KOPT-K1 (cell line): ENCODE measurements around the gene SLC16A5.
"Not testable (repeated sequence)": the region's sequence is repeated elsewhere in the genome, so short reads cannot be mapped to it uniquely, and the experiment has no call there.

Experiments used
- H3K27ac ChIP-seq: fragments of 200-600 bp; sonication (generic); 2 replicates; pipeline ENCODE4 v1.5.1; 2016; ENCODE audit warnings: antibody characterized with exemption, mild to moderate bottlenecking, low read depth, low read length; ENCODE audit not compliant: poor library complexity, severe bottlenecking
- H3K36me3 ChIP-seq: fragments of 200-600 bp; sonication (generic); 2 replicates; pipeline ENCODE4 v1.5.1; 2017; ENCODE audit warnings: antibody characterized with exemption, mild to moderate bottlenecking, low read length, moderate library complexity; ENCODE audit not compliant: insufficient read depth
- H3K9me3 ChIP-seq: fragments of 200-600 bp; sonication (generic); 2 replicates; pipeline ENCODE4 v1.5.1; 2017; ENCODE audit warnings: antibody characterized with exemption, low read length, mild to moderate bottlenecking; ENCODE audit not compliant: insufficient read depth, poor library complexity, severe bottlenecking

The SLC16A5 gene

DNA sequence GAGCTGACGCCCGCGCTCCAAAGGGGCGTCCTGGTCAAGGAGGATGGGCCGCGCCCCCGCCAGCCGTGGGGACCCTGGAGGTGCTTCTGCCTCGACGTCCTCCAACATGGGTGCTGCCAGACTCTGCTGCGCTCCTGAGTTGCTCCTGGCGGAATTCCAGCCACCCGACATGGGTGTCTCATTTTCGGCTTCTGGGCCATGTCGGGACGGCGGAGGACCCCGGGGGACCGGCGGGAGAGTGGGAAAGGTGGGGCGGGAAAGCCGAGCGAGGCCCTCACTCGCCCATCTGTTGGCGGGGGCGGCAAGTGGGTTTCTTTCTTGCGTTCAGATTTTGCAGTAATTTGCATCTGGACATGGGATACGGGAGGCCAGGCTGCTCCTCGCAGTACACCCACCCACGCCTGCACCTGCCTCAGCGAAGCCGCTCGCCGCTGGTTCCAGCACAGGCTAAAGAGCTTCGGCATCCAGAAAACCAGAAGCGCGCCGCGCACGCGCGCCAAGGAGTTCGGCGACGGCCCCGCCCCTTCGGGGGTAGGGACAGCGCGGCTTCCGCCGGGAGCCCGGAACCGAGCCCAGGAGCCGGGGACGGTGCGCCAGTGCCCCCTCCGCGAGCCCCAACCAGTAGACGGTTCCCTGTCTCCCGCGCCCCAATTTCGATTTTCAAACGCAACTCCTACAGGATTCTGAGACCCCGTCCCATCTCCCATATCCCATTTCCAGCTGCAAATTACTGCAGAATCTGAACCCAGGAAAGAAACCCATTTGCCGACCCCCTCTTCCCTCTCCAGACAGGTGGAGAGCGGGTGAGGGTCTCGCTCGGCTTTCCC is 21.9 kb downstream of the SLC16A5 start, which contains the start of gene ARMC7:
TSS of gene ARMC7 (plus strand) at position 563 of the 827 bp plus-strand sequence. CDS start 320 bp downstream, outside the sequence.
- H3K9me3 ChIP-seq = no peaks in the 10 kb centered on the region
- H3K27ac ChIP-seq = peak within 1 kb of the TSS; percentile 72
- no peaks in the 10 kb centered on the region for H3K36me3 ChIP-seq

DNA sequence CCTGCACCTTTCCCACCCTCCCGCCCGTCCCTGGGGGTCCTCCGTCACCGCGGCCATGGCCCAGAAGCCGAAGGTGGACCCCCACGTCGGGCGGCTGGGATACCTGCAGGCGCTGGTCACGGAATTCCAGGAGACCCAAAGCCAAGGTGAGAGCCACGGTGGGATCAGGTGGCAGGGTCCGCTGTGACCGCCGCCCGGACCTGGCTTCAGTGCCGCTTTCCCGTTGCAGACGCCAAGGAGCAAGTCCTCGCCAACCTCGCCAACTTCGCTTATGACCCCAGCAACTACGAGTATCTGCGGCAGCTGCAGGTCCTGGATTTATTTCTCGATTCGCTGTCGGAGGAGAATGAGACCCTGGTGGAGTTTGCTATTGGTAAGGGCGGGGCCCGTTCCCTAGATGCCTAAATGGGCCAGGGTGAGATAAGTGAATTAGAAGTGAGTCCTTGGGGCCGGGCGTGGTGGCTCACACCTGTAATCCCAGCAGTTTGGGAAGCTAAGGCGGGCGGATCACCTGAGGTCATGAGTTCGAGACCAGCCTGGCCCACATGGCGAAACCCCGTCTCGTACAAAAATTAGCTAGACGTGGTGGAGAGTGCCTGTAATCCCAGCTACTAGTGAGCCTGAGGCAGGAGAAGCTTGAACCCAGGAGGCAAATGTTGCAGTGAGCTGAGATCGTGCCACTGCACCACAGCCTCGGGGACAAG is 22.6 kb downstream of the SLC16A5 start:
- peak overlapping the region; percentile 72 for H3K27ac ChIP-seq
- H3K36me3 ChIP-seq = peaks cover 2% of the 10 kb centered on the region; the same call in 1 of the 2 replicates
- H3K9me3 ChIP-seq = no peaks in the 10 kb centered on the region

DNA sequence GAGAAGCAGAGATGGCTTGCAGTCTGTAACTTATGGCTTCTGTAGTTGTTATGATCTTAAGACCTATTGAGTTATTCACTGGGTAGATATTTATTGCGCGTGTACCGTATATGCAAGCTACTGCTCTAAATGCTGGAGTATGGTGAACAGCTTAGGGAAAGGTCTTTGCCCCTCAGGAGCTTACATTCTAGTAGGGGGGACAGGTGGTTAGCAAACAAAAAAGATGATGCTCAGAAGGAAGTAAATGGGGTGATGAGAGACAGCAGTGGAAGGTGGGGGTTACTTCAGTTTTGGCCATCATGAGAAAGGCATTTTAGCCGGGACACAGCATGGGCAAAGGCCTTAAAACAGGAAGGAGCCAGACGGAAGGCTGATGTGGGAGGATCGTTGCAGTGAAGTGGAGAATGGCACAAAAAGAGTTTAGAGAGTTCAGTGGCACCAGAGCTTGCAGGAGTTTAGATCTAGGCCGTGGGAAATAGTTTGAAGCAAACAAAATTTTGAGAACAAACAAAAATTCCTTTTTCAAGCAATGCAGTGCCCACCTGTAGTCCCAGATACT is 24.1 kb downstream of the SLC16A5 start:
- H3K36me3 ChIP-seq = peaks cover 16% of the 10 kb centered on the region; the same call in 1 of the 2 replicates
- H3K9me3 ChIP-seq = no peaks in the 10 kb centered on the region
- H3K27ac ChIP-seq = no peak overlapping the region

DNA sequence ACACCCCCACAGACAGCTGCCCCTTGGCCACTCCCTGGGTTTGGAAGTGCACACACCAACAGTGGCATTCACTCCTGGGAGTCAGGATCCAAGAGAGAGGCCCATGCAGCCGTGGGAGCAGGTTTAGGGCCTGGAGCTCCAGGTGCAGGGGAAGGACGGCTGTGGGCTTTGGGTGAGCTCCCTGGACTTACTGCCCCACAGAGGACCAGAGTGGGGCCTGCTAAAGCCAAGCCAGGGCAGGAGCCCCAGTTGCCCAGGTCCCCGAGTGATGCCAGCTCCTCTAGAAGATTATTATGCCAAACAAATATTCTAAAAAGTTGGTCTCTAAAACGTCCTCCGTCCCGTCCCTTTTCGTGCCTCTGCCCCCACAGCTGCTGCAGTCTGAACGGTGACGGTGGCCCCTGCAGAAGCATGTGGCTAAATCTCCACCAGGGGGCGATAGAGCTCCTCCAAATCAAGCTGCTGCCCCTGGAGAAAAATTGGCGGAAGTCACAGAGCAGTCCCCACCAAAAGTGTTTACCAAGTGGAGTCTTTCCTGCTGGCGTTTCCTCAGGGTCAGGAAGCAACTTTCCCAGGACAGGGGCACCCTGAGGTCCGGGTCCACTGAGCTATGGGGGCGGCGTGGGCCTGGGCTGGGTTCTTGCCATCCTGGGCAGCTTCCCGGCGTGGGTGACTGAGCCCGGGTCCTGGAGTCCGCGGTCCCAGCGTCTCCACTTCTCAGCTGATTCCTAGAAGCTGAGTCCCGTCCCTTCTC is 26.2 kb downstream of the SLC16A5 start:
- Histone ChIP-seq H3K9me3 (no peaks in the 10 kb centered on the region), H3K27ac (peak overlapping the region; percentile 72), H3K36me3 (peaks cover 30% of the 10 kb centered on the region; the same call in 1 of the 2 replicates)

DNA sequence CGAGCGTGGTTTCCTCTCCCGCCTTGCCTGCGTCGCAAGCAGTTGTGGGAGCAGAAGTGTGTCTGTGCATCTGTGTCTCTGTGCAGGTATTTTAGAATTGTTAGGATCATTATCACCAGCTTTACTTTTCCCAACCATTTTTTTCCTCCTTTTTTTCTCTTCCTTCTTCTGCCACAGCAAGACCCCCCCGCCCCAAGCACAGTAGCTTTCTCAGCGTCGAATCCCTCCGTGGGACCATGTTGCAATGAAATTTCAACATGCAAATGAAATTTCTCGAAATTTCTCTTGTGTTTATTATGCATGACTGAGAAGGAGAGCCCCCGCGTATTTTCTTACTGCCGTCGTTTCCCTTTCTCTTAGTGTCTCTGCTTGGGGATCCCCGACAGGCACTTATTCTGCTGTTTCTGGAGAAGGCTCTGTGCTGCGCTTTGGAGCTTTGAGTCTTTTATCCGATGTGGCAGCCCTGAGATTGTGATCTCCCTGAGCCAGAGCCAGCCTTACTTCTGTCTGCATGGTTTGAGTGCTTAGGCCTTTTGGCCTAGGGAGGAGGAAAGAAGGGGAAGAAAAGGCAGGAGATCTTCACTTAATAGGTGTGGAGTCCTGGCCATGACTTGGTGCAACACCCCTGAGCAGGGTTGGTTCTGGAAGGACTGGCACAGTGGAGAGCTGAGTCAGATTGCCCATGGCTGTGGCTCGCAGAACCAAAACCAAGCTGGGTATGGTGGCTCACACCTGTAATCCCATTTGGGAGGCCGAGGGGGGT is 27.0 kb downstream of the SLC16A5 start:
- peak overlapping the region; percentile 72 for H3K27ac ChIP-seq
- H3K9me3 ChIP-seq = no peaks in the 10 kb centered on the region
- H3K36me3 ChIP-seq = peaks cover 33% of the 10 kb centered on the region; the same call in 1 of the 2 replicates

DNA sequence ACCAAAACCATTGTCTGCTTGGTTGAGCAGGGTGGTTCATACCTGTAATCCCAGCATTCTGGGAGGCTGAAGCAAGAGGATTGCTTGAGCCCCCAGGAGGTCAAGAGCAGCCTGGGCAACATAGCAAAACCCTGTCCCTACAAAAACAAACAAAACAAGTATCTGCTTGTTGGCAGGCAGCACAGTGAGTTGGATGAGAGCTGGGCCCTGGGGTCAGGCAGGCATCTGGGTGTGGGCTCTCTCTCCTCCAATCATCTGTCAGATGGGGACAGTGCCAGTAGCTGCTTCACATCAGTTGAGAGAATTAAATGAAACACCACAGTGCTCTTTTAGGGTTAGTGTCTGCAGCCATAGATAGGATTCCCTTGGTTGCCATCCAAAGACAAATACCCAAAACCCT is 27.8 kb downstream of the SLC16A5 start:
- Histone ChIP-seq H3K27ac (no peak overlapping the region), H3K9me3 (no peaks in the 10 kb centered on the region), H3K36me3 (peaks cover 40% of the 10 kb centered on the region; the same call in 1 of the 2 replicates)

DNA sequence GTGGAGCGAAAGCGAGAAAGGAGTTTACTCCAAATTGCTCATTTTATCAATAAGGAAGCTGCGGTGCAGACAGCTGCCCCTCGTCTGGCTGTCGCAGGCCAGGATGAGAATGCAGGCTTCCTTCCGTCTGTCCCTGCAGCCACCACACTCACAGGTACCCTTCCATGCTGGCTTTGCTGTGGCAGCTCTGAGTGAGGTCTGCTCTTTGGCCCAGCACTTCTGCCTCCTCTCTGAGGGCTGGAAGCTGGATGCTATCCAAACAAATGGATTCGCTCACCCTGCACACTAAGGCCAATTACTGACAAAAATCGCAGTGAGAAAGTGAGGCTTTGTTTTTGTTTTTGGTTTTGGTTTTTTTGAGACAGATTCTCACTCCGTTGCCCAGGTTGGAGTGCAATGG is 29.0 kb downstream of the SLC16A5 start:
- no peaks in the 10 kb centered on the region for H3K9me3 ChIP-seq
- peaks cover 46% of the 10 kb centered on the region; the same call in 1 of the 2 replicates for H3K36me3 ChIP-seq
- H3K27ac ChIP-seq = no peak overlapping the region

DNA sequence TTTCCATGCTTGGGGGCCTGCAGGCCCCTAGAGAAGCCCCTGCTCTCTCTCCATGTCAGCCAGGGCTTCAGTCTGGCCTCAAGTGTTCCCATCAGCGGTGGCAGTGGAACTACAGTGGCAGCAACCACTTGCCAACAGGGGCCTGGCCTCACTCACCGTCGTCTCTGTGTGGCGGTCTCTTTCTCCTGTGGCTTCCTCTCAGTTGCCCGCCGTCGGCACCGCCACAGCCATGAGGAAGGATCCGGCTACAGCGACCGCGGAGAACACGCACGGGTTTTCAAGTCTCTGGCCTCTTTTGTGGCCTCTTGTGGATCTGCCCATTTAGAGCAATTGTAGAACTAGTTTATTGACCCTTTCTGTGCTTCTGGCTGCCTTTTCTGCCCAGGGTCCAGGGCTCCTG is 30.6 kb downstream of the SLC16A5 start:
- no peak overlapping the region for H3K27ac ChIP-seq
- H3K9me3 ChIP-seq = no peaks in the 10 kb centered on the region
- H3K36me3 ChIP-seq = peaks cover 46% of the 10 kb centered on the region; the same call in 1 of the 2 replicates

DNA sequence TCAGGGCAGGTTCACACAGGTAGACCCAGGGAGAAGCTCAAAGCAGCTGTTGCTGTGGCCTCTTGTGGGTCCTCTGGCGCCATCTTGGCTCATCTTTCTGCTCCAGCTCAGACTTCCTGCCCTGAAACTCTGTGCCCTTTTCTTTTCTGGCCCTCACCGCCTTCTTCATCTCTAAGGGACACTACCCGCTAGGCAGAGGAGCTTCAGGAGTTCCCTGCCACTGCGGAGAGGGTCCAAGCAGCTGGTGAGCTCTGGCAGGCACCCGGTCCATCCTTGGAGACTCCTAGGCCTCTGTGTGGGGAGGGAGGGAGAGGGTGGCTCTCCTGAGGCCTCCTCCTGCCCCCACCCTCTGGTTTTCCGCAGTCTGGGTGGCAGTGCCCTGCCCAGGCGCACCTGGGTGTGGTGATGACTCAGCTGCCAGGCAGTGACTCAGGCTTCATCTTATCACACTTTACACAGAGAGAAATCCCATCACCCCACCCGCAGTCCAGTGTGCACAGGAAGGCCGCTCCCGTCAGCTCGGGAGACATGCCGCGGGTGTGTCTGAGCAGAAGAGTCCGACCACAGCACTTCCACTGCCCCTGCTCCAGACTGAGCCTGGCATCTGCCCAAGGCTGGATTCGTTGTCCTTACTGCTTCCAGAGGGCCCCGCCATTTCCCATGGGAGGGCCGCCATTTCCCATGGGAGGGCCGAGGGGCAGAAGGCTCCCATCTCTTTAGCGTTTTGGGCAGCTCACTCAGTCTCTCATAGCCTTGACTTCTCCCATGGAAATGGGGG is 36.5 kb downstream of the SLC16A5 start:
- Histone ChIP-seq H3K36me3 (peaks cover 31% of the 10 kb centered on the region), H3K9me3 (no peaks in the 10 kb centered on the region), H3K27ac (no peak overlapping the region)

DNA sequence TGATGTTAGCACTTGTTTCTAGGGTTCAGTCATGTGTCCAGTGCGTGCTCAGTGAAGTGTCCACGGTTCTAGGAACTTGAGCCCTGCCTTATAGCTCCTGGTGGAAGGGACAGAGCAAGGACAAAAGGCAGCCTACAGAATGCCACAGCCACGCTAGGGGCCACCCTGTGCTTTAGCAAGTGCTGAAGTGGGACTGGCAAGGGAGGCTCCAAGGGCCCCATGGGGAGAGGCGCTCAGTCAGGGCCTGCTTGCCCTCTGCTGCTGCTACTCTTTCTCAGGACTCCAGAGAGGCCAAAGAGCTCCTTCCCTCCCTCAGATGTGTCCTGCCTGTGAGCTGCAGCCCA is 37.0 kb downstream of the SLC16A5 start:
- H3K9me3 ChIP-seq = no peaks in the 10 kb centered on the region
- H3K27ac ChIP-seq = no peak overlapping the region
- peaks cover 36% of the 10 kb centered on the region for H3K36me3 ChIP-seq

DNA sequence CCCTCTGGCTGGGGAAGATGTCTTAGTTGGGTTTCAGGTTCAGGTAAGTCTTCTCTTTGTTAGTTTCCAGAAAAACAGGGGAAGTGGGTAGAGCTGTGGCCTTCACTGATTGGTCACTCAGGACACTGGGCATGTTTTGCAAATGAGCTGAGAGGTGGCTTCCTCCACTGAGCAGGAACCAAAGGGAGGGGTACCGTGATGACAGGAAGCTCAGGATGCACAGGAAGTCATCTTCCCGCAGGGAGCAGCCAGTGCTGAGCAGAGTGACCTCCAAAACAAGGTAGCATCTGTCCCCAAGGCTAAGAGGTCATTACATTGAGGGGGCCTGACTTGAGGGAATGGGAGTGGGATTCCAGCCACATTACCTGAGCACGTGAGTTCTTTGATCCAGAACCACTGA is 38.2 kb downstream of the SLC16A5 start:
- no peaks in the 10 kb centered on the region for H3K9me3 ChIP-seq
- peaks cover 33% of the 10 kb centered on the region for H3K36me3 ChIP-seq
- no peak overlapping the region for H3K27ac ChIP-seq

DNA sequence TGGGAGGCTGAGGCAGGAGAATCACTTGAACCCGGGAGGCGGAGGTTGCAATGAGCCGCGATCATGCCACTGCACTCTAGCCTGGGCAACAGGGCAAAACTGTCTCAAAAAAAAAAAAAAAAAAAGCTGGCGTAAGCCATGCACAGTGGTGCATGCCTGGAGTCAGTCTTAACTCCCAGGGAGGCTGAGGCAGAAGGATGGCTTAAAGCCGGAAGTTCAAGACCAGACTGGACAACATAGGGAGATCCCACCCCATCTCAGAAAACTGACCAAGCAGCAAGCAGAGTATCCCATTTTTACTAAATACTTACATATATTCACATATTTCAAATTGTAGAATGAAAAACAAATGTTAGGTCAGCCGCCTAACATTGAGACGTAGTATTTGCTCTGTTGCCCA is 39.2 kb downstream of the SLC16A5 start:
- Histone ChIP-seq H3K27ac (no peak overlapping the region), H3K36me3 (peaks cover 29% of the 10 kb centered on the region), H3K9me3 (no peaks in the 10 kb centered on the region)

DNA sequence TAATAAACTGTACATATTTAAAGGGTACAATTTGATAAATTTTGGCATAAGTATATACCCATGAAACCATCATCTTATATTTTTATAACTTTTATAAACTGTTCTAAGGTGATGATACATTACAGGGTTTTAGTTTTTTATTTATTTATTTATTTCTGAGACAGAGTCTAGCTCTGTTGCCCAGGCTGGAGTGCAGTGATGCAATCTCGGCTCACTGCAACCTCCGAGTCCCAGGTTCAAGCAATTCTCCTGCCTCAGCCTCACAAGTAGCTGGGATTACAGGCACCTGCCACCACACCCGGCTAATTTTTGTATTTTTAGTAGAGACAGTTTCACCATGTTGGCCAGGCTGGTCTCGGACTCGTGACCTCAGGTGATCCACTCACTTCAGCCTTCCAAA is 40.2 kb downstream of the SLC16A5 start:
- H3K36me3 ChIP-seq = peaks cover 29% of the 10 kb centered on the region
- H3K9me3 ChIP-seq, H3K27ac ChIP-seq: not testable (repeated sequence)
